Lung (tissue), 10 donors: ENCODE results near the gene FCGR3B. TPM values are rescaled to one million over a fixed set of nuclear protein-coding genes. Genes with fewer than 3 reads are reported as not detected.
"Not testable (repeated sequence)": the region's sequence is repeated elsewhere in the genome, so short reads cannot be mapped to it uniquely, and the experiment has no call there.

Experiments used
- ATAC-seq: fragments of 200-7000 bp; cut with Tn5 transposase; one replicate; pipeline ENCODE4 v1.9.1; 2020; ENCODE audit warnings: moderate number of reproducible peaks; ENCODE audit not compliant: insufficient read depth, low FRiP score
- DNase-seq, 3 donors: peaks; one replicate each; pipeline ENCODE4 v3.0.0-alpha.2; 2013 to 2017
- H3K27ac ChIP-seq, 2 donors: one replicate each; pipeline ENCODE4 v1.5.1; 2013; ENCODE audit warnings: mild to moderate bottlenecking in 2 of 2, moderate library complexity in 2 of 2, control low read depth in 1 of 2, inconsistent platforms in 1 of 2, low read depth in 1 of 2, low read length in 1 of 2
- H3K27me3 ChIP-seq, 3 donors: one replicate each; pipeline ENCODE4 v1.5.1; 2013; ENCODE audit warnings: low read length in 2 of 3; ENCODE audit not compliant: control insufficient read depth in 3 of 3, insufficient read depth in 3 of 3
- H3K36me3 ChIP-seq, 4 donors: one replicate each; pipeline ENCODE4 v1.5.1; 2013; ENCODE audit warnings: low read length in 4 of 4, mild to moderate bottlenecking in 1 of 4, moderate library complexity in 1 of 4; ENCODE audit not compliant: control insufficient read depth in 4 of 4, insufficient read depth in 4 of 4
- H3K4me1 ChIP-seq, 5 donors: one replicate each; pipeline ENCODE4 v1.5.1; 2013; ENCODE audit warnings: low read length in 5 of 5, mild to moderate bottlenecking in 2 of 5, moderate library complexity in 1 of 5; ENCODE audit not compliant: control insufficient read depth in 5 of 5, insufficient read depth in 5 of 5
- H3K4me3 ChIP-seq: one replicate; pipeline ENCODE4 v1.5.1; 2013; ENCODE audit warnings: mild to moderate bottlenecking, control low read depth, moderate library complexity
- H3K9ac ChIP-seq, 2 donors: one replicate each; pipeline ENCODE4 v1.5.1; 2013; ENCODE audit warnings: low read length in 2 of 2, control low read depth in 1 of 2; ENCODE audit not compliant: insufficient read depth in 1 of 2
- H3K9me3 ChIP-seq, 4 donors: one replicate each; pipeline ENCODE4 v1.5.1; 2013; ENCODE audit warnings: low read length in 3 of 4, mild to moderate bottlenecking in 1 of 4, moderate library complexity in 1 of 4; ENCODE audit not compliant: control insufficient read depth in 4 of 4, insufficient read depth in 3 of 4
- WGBS, 2 donors: extraction: QIAGEN DNeasy Blood & Tissue Kit; methylation state at CpG; one replicate each; pipeline ENCODE4 v1.1.7; 2013; 5-methylcytosine and 5-hydroxymethylcytosine counted together
- polyA plus RNA-seq, 2 donors: library from polyadenylated mRNA; stranded (reverse); fragments of 200-250 nt; gene quantifications; one replicate each; pipeline ENCODE4 v1.2.1, GENCODE V29; 2013
- total RNA-seq, 2 donors: library from RNA; depleted of rRNA in 1 of 2; stranded (reverse); fragments of >200 nt in 1 of 2; gene quantifications; one replicate each; pipeline ENCODE4 v1.2.1, GENCODE V29; 2014 to 2021
- donor health status: Bipolar disorder and iron deficiency.
- donor health status: healthy.
- donor health status: DM: yes; HTN: yes; CAD: no.

Gene FCGR3B
- total and polyA plus RNA-seq, 4 donors, result 1.8 to 79.0 (median 12.8) TPM

DNA sequence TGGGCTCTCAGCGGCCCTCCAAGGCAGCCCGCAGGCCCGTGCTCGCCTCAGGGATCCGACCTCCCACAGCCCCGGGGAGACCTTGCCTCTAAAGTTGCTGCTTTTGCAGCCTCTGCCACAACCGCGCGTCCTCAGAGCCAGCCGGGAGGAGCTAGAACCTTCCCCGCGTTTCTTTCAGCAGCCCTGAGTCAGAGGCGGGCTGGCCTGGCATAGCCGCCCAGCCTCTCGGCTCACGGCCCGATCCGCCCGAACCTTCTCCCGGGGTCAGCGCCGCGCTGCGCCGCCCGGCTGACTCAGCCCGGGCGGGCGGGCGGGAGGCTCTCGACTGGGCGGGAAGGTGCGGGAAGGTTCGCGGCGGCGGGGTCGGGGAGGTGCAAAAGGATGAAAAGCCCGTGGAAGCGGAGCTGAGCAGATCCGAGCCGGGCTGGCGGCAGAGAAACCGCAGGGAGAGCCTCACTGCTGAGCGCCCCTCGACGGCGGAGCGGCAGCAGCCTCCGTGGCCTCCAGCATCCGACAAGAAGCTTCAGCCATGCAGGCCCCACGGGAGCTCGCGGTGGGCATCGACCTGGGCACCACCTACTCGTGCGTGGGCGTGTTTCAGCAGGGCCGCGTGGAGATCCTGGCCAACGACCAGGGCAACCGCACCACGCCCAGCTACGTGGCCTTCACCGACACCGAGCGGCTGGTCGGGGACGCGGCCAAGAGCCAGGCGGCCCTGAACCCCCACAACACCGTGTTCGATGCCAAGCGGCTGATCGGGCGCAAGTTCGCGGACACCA is 25.0 kb downstream of the FCGR3B start:
- ATAC-seq, result peak; percentile 72
- H3K4me3 ChIP-seq, H3K4me1 ChIP-seq, H3K27ac ChIP-seq, H3K9me3 ChIP-seq, H3K9ac ChIP-seq, H3K36me3 ChIP-seq, H3K27me3 ChIP-seq: not testable (repeated sequence)
- peak; percentile 29 to 60 (median 47) for DNase-seq
- 29 to 37% methylated on average over 51 to 58 of the region's 78 CpGs for WGBS, 2 donors

- 97 to 99% methylated on average over 11 to 12 of the region's 12 CpGs for WGBS, 2 donors
- H3K4me3 ChIP-seq, ATAC-seq, H3K36me3 ChIP-seq, H3K9ac ChIP-seq, H3K4me1 ChIP-seq, H3K27me3 ChIP-seq, H3K9me3 ChIP-seq, DNase-seq, H3K27ac ChIP-seq: not testable (repeated sequence)
Measured at GRCh38 chr1:161605024-161605423, 26.0 kb downstream of the FCGR3B start.

DNA sequence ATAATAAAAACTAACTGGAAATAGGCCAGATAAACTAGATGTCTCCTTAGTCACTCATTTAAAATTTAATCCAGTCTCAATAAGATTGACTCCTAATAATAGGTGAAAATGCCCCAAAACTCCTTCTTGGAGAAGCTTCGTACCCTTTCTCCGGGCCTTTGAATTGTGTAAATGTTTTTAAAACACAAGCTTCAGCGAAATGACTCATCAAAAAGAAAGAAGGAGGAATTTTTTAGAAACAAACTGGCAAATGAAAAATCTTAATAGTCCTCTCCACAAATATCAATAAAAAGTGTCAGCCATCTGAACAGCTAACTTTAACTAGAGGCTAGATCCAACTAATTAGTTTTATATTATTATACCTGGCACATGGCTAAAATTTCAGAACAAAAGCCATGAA is 33.9 kb downstream of the FCGR3B start:
- not testable (repeated sequence) for H3K36me3 ChIP-seq, DNase-seq, H3K9ac ChIP-seq, H3K27me3 ChIP-seq, H3K27ac ChIP-seq, ATAC-seq, H3K9me3 ChIP-seq, H3K4me3 ChIP-seq
- 79 to 93% methylated on average over 3 of the region's 3 CpGs for WGBS, 2 donors
- H3K4me1 ChIP-seq, result peaks cover 0 to 18% (median 4%) of the 10 kb centered on the region in 5 donors

- H3K9ac ChIP-seq, H3K27me3 ChIP-seq, H3K36me3 ChIP-seq, H3K27ac ChIP-seq, ATAC-seq, H3K9me3 ChIP-seq, H3K4me3 ChIP-seq: not testable (repeated sequence)
- WGBS, 2 donors, result 47 to 70% methylated on average over 2 of the region's 2 CpGs
- peak in 2 of 3 donors; percentile 43 to 50 for DNase-seq
- peaks cover 0 to 18% (median 4%) of the 10 kb centered on the region in 5 donors for H3K4me1 ChIP-seq
Measured at GRCh38 chr1:161595583-161595982, 35.4 kb downstream of the FCGR3B start.

DNA sequence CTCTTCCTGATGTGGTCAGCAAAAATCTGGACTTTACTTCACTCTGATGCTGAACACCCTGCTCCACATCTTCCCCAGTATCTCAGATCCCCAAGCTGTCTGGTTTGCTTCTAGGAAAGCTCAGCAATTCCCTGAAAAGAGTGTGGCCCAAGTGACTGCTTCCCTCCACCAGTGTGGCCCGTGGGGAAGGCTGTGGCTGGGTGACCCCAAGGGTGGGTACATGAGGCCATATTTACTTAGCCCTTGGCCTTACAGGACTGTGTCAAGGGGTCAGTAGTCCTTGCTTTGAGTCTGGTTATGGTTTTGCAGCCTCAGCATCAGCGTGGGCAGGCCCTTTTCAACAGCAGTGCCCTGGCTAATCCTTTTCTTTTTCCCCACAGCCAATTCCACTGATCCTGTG is 35.8 kb downstream of the FCGR3B start:
- not testable (repeated sequence) for H3K9ac ChIP-seq, H3K27me3 ChIP-seq, H3K27ac ChIP-seq, ATAC-seq, H3K36me3 ChIP-seq, H3K4me3 ChIP-seq, H3K9me3 ChIP-seq
- WGBS, 2 donors, result 80 to 82% methylated on average over 2 of the region's 2 CpGs
- DNase-seq, result peak in 2 of 3 donors; percentile 9 to 18
- H3K4me1 ChIP-seq, result peaks cover 0 to 18% (median 4%) of the 10 kb centered on the region in 5 donors

GRCh38 chr1:161594269-161594984 is 36.5 kb downstream of the FCGR3B start:
- DNase-seq, result peak in 2 of 3 donors; percentile 29 to 39
- not testable (repeated sequence) for H3K9ac ChIP-seq, H3K36me3 ChIP-seq, H3K27ac ChIP-seq, ATAC-seq, H3K9me3 ChIP-seq, H3K27me3 ChIP-seq, H3K4me3 ChIP-seq
- 73 to 76% methylated on average over 4 of the region's 4 CpGs for WGBS, 2 donors
- peaks cover 0 to 18% (median 4%) of the 10 kb centered on the region in 5 donors for H3K4me1 ChIP-seq

- H3K4me3 ChIP-seq, H3K36me3 ChIP-seq, H3K27ac ChIP-seq, ATAC-seq, H3K27me3 ChIP-seq, H3K9me3 ChIP-seq, H3K9ac ChIP-seq: not testable (repeated sequence)
- H3K4me1 ChIP-seq, result peaks cover 0 to 18% (median 4%) of the 10 kb centered on the region in 5 donors
- peak in 2 of 3 donors; percentile 34 to 53 for DNase-seq
- WGBS, 2 donors, result 85 to 96% methylated on average over 11 of the region's 11 CpGs
Measured at GRCh38 chr1:161593092-161593755, 37.8 kb downstream of the FCGR3B start.
